Peyer's patch (tissue), 4 donors: ENCODE data around the gene SCD. TPM values are rescaled to one million over a fixed set of nuclear protein-coding genes. Genes with fewer than 3 reads are reported as not detected.

Source experiments
- DNase-seq, 3 donors: peaks; one replicate each; pipeline ENCODE4 v3.0.0-alpha.2; 2017 to 2019
- H3K27ac ChIP-seq, 4 donors: fragments of 200-600 bp; sonication (generic); one replicate each; pipeline ENCODE4 v1.5.1; 2016 to 2019
- H3K27me3 ChIP-seq, 2 donors: fragments of 200-600 bp; sonication (generic); one replicate each; pipeline ENCODE4 v1.5.1; 2019
- H3K36me3 ChIP-seq, 3 donors: fragments of 200-600 bp; sonication (generic); one replicate each; pipeline ENCODE4 v1.5.1; 2016 to 2019
- H3K4me1 ChIP-seq, 4 donors: fragments of 200-600 bp; sonication (generic); one replicate each; pipeline ENCODE4 v1.5.1; 2016 to 2019
- H3K4me3 ChIP-seq, 4 donors: fragments of 200-600 bp; sonication (generic); 1 replicate in 3 of 4; 2 replicates in 1 of 4; pipeline ENCODE4 v1.5.1; 2016 to 2019; ENCODE audit warnings: mild to moderate bottlenecking in 1 of 4
- H3K9me3 ChIP-seq, 4 donors: fragments of 200-600 bp; sonication (generic); one replicate each; pipeline ENCODE4 v1.5.1; 2016 to 2019; ENCODE audit warnings: mild to moderate bottlenecking in 1 of 4
- CTCF ChIP-seq, 6 experiments: fragments of 450-650 bp in 4 of 6; fragments of 200-600 bp in 2 of 6; sonication (generic) in 1 of 6; IDR thresholded peaks; one replicate each; pipeline ENCODE4 v1.5.1; 2017 to 2019; ENCODE audit warnings: antibody characterized with exemption in 6 of 6, mild to moderate bottlenecking in 3 of 6, moderate library complexity in 1 of 6
- POLR2A ChIP-seq, 2 donors: fragments of 450-650 bp; IDR thresholded peaks; one replicate each; pipeline ENCODE4 v1.5.1; 2017; ENCODE audit warnings: antibody characterized with exemption in 2 of 2, mild to moderate bottlenecking in 2 of 2, moderate library complexity in 2 of 2
- total RNA-seq, 4 donors: library from RNA; depleted of rRNA; stranded (reverse); fragments of >200 nt; gene quantifications; one replicate each; pipeline ENCODE4 v1.1.0, GENCODE V29; 2016

Gene SCD
- total RNA-seq, 4 donors from 2014 or later: 7.8 to 69.9 (median 34.2) TPM

DNA sequence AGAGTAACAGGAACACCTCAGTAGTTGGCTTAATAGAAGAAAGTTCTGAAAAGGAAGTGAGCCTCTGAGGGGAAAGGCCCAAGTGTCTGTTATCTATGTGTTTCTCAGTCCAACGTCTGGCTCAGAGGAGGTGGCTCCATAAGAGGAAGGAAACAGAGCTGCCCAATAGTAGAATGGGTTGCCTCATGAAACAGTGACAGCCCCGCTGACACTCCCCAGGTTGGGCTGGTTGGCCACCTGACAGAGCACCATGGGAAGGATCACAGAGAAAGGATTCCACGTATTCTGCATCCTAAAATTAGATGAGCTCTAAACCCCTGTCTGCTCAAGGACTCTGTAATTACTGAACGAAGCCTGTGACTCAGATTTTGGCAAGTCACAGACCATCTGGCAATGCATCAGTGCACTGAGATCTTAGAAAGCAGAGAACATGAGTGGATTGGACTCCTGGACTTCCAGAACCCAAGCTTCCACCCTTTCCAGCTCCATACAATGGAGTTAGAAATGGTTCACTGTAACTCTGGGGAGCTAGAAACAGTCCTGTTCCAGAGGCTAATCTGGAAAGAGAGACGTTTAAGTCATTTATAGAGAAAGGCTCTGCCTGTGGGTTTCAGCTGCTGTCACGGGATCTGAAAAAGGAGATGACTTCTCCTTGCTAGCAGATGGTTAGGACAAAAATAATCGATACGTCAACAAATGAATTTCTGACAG lies 19.9 kb upstream of the SCD start:
- no peak for TF ChIP-seq CTCF (IDR thresholded peaks at IDR 0.05)
- no peak for TF ChIP-seq POLR2A (IDR thresholded peaks at IDR 0.05)
- no peaks in the 10 kb centered on the region for H3K4me1 ChIP-seq
- H3K36me3 ChIP-seq: no peaks in the 10 kb centered on the region
- peak overlapping the region in 1 of 4 donors; percentile 50 for H3K27ac ChIP-seq
- no peaks in the 10 kb centered on the region for H3K9me3 ChIP-seq
- DNase-seq: peak in 2 of 3 donors; percentile 67 to 73
- H3K4me3 ChIP-seq: peak overlapping the region in 1 of 4 donors; percentile 12
- H3K27me3 ChIP-seq: no peaks in the 10 kb centered on the region

- no peak overlapping the region for H3K4me3 ChIP-seq
- H3K27me3 ChIP-seq: no peaks in the 10 kb centered on the region
- TF ChIP-seq CTCF (IDR thresholded peaks at IDR 0.05) (no peak), POLR2A (IDR thresholded peaks at IDR 0.05) (no peak)
- H3K36me3 ChIP-seq: no peaks in the 10 kb centered on the region
- H3K27ac ChIP-seq: no peak overlapping the region
- no peaks in the 10 kb centered on the region for H3K9me3 ChIP-seq
- no peaks in the 10 kb centered on the region for H3K4me1 ChIP-seq
- no peak for DNase-seq
These were observed 19.4 kb upstream of the SCD start for GRCh38 chr10:100327718-100328009.

DNA sequence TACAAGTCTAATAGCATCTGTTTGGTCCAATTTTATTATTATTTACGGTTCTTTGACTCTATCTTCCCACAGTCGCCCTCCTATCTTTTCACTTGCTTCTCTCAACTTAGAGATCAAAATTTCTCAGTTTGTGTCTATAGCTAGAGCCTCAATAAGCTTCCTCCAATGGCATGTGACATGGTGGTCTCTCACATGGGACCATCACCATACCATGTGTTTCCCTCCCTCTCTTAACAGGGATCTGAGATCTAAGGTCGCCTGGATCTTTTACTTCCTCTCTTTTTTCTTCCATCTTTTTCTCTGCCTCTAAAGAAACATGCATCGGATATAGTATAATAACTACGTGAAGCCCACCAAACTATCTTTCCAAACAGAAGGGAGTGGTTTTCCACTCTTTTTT lies 18.8 kb upstream of the SCD start:
- TF ChIP-seq CTCF (IDR thresholded peaks at IDR 0.05) (no peak), POLR2A (IDR thresholded peaks at IDR 0.05) (no peak)
- no peak overlapping the region for H3K27ac ChIP-seq
- no peaks in the 10 kb centered on the region for H3K36me3 ChIP-seq
- no peak for DNase-seq
- H3K4me1 ChIP-seq: no peaks in the 10 kb centered on the region
- H3K9me3 ChIP-seq: no peaks in the 10 kb centered on the region
- H3K27me3 ChIP-seq: no peaks in the 10 kb centered on the region
- H3K4me3 ChIP-seq: no peak overlapping the region

DNA sequence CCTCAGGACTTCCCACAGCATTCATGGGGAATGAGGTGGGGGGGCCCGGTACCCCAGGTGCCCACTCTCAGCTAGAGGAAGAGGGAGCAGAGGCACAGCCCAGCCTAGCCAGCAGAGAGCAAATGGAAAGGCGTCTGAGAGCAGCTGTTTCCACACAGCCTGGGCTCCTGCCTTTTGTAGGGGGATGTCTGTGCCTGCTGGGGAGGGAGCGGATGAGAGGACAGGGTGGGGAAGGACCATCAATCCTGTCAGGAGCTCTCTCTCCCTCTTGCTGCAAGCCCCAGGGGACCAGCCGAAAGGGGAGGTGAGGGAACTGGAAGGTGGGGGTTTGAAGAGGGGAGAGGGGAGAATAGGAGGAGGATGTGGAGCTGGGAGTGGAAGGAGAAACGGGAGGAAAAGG lies 17.0 kb upstream of the SCD start, which contains the start of gene PKD2L1:
Gene PKD2L1, minus strand, starts transcription at position 150 of the 400 bp plus-strand sequence. Its CDS starts 125 bp downstream, at position 25.
- H3K4me1 ChIP-seq: no peaks in the 10 kb centered on the region
- H3K9me3 ChIP-seq: no peaks in the 10 kb centered on the region
- no peaks in the 10 kb centered on the region for H3K36me3 ChIP-seq
- no peak for TF ChIP-seq POLR2A (IDR thresholded peaks at IDR 0.05)
- no peak for TF ChIP-seq CTCF (IDR thresholded peaks at IDR 0.05)
- H3K27ac ChIP-seq: no peak within 1 kb of the TSS
- H3K4me3 ChIP-seq: no peak within 1 kb of the TSS
- H3K27me3 ChIP-seq: no peaks in the 10 kb centered on the region
- DNase-seq: no peak

DNA sequence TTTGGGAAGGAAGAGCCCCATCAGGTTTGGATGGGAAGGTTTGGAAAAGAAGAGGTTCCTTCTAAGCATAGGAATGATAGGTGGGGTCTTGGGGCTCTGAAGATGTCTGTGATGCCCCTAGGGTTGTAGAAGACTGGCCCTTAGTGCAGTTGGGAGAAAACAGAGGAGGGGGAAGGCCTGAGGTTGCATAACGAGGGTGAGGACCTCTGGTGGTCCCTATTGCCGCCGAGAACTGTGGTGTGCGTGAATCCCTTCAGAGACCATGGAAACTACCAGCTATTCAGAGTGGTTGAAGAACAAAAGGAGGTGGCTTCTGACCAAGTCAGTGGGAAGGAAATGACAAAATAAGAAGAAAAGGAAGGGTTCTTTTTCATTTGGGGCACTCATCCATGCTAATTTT lies 13.9 kb upstream of the SCD start:
- DNase-seq: no peak
- Histone ChIP-seq H3K27me3 (no peaks in the 10 kb centered on the region), H3K4me3 (no peak overlapping the region), H3K36me3 (no peaks in the 10 kb centered on the region), H3K9me3 (no peaks in the 10 kb centered on the region), H3K27ac (no peak overlapping the region), H3K4me1 (no peaks in the 10 kb centered on the region)
- no peak for TF ChIP-seq CTCF (IDR thresholded peaks at IDR 0.05)
- TF ChIP-seq POLR2A (IDR thresholded peaks at IDR 0.05): no peak
